IMR-90 (cell line): ENCODE measurements around the gene MRFAP1L1.

Source experiments
- MAZ ChIP-seq: IDR thresholded peaks from 2 replicates; pipeline ENCODE4 v1.6.1; 2012; ENCODE audit warnings: low read depth, mild to moderate bottlenecking, low read length, improper control_type of control experiment, moderate library complexity, borderline replicate concordance
- MXI1 ChIP-seq: IDR thresholded peaks from 2 replicates; pipeline ENCODE4 v1.6.1; 2012; ENCODE audit warnings: low read depth, mild to moderate bottlenecking, low read length, moderate library complexity, borderline replicate concordance
- POLR2A ChIP-seq: IDR thresholded peaks from 2 replicates; pipeline ENCODE4 v1.6.1; 2012; ENCODE audit warnings: mild to moderate bottlenecking, low read depth, low read length
- RAD21 ChIP-seq: IDR thresholded peaks from 2 replicates; pipeline ENCODE4 v1.6.1; 2012; ENCODE audit warnings: low read length, improper control_type of control experiment
- TF ChIP-seq, protein P1 (sequence below): conservative IDR thresholded peaks from 2 replicates; pipeline ENCODE4 v1.5.1; 2012; ENCODE audit warnings: mild to moderate bottlenecking, low read depth, low read length, improper control_type of control experiment
- TF ChIP-seq, protein P2 (sequence below): fragments of 150-350 bp; IDR thresholded peaks from 2 replicates; pipeline ENCODE4 v1.6.1; 2016; ENCODE audit warnings: low read depth, mild to moderate bottlenecking, low read length, moderate library complexity, borderline replicate concordance

DNA sequence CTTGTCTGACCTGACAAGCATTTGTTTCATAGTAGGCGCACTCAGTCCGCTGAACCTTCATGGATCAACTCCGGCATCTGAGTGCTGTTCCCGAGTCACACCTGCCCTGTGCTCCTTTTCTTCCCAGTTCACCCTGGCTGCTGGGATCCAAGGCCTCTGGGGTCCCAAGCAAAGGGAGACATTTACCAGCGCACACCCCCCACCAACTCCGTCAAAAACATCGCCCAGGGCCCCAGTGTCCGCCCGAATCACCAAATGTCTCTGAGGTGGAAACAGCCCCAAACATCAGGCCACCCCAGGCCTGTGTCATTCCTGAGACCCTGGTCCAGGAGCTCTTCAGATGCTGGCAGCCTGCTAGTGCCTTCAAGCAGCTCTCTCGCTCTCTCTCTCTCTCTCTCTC, 11.5 kb upstream of the MRFAP1L1 start:
- TF ChIP-seq, protein P1, sequence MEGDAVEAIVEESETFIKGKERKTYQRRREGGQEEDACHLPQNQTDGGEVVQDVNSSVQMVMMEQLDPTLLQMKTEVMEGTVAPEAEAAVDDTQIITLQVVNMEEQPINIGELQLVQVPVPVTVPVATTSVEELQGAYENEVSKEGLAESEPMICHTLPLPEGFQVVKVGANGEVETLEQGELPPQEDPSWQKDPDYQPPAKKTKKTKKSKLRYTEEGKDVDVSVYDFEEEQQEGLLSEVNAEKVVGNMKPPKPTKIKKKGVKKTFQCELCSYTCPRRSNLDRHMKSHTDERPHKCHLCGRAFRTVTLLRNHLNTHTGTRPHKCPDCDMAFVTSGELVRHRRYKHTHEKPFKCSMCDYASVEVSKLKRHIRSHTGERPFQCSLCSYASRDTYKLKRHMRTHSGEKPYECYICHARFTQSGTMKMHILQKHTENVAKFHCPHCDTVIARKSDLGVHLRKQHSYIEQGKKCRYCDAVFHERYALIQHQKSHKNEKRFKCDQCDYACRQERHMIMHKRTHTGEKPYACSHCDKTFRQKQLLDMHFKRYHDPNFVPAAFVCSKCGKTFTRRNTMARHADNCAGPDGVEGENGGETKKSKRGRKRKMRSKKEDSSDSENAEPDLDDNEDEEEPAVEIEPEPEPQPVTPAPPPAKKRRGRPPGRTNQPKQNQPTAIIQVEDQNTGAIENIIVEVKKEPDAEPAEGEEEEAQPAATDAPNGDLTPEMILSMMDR, result no peak
- TF ChIP-seq POLR2A (no peak), MXI1 (no peak), RAD21 (no peak), MAZ (no peak)
- TF ChIP-seq, protein P2, sequence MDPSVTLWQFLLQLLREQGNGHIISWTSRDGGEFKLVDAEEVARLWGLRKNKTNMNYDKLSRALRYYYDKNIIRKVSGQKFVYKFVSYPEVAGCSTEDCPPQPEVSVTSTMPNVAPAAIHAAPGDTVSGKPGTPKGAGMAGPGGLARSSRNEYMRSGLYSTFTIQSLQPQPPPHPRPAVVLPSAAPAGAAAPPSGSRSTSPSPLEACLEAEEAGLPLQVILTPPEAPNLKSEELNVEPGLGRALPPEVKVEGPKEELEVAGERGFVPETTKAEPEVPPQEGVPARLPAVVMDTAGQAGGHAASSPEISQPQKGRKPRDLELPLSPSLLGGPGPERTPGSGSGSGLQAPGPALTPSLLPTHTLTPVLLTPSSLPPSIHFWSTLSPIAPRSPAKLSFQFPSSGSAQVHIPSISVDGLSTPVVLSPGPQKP, result no peak
